ENCODE data around the gene TRAPPC8.

Gene TRAPPC8

DNA sequence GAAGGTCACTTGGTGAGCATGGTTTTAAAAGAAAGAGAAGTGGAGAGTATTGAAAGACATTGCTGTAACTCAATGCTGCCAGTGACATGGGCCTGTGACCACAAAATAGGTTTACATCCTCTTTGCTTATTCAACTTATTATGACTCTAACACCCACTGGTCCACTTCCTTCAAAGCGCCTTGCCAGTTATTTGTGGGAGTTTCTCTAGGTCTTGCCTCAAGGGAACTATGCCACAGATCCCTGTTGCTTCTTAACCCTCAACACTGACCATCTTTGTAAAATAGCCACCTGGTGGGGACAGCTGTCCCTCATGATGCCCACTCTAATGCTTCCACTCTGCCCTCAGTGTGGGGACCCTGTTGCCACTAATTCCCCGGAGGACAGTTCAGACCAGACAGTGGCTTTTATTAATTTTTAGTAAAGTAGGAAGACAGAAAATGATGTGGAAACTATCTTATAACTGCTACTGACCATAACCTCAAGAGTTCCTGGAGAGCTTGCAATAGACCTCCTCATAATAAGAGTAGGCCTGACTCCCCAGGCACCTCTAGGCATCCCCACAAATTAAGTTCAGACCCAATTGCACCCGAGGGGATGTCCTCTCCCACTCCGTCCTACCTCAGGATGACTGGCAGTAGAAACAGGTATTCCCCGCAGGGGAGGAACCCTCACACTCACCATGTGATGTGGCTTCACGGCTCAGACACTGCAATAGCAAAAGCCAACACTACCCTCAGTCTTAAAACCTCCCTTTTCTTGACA, 150.9 kb downstream of the TRAPPC8 start:
- DNase-seq: no peak

DNA sequence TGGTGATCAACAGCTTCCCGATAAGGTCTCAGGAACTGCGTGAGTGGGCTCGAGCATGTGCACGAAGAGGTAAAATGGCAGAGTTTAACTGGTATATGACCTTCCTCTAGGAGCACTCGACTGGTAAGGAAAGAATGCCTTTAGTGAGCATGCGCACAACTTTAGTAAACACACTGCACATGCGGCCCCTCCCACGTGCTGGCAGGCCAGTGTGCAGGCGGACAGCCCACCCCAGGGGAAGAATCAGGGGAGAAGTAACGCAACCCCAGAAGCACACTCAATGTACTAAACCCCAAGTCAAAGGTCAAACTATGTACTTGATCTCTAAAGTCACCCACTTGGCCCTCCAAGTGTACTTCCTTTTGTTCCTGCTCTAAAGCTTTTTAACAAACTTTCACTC, 153.5 kb downstream of the TRAPPC8 start:
- DNase-seq: no peak

DNA sequence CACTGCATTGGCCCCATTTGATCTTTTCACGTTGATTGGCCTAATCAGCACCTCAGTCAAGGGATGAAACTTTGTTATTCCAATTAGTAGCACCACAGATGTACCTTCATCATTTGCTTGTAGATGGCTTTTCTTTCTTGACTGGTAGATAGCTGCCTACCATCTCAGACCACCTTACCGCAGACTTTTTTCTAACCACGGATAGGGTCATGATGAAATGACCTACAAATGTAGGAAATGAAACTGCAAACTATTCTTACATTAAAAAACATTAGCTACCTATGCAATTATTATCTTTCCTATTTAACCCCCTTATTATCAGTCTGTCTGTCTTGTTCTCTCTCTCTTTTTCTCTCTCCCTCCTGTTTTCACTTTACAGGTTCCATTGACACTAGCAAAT, 159.9 kb downstream of the TRAPPC8 start:
- no peak for DNase-seq

Measured in NCI-H146 (cell line).